ENCODE data around the gene LGALS3BP.

Gene LGALS3BP

DNA sequence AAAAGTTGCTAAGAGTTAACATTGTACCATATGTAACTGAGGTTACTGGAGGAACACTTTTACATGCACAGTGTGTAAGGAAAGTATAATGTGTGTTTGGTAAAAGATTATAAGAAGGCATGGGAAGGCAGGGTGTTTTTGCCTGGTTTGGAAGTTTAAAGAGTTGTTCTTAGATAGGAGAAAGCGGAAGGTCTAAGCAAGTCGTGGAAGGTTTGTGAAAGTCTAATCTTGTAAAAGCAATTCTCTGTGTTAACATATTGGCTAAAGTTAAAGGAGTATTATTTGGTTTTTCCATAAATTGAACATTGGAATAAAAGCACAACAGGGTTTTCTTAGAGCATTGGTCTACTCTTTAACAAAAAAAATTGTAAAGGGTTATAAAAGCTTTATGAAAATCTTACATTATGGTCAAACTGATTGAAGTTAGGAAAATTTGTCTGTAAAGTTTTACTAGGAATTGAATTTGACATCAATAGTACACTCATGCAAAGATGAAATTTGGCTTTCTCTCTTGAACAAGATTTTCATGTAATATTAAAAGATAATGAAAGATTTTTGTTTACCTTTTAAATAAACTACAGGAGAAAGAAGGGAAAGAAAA is 34.5 kb upstream of the LGALS3BP start:
- no peak for DNase-seq

DNA sequence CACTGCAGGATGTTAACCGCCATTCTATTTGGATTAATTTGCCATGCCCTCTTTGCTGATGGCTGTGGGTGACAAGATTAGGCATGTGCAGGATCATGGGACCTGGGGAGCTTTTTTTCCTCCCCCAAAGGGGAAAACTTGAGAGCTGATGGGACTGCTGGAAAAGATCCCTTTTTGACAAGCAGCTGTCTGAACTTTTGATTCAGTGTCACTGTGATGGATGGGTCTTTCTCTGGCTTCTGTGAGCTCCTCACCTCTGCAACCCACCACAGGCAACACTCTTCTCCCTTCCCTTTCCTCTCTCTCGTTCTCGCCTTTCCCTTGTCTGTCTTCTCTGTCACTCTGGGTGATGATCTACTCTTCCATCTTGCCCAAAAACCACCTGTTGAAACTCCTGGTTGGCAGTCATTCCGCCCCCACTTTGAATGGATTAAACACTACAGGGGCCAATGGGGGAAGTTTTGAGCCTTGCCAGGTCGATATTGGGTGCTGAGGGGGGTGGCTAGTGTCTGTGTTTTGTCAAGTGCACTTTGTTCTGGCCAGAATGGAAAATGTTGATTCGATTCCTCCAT is 32.9 kb upstream of the LGALS3BP start:
- no peak for DNase-seq

DNA sequence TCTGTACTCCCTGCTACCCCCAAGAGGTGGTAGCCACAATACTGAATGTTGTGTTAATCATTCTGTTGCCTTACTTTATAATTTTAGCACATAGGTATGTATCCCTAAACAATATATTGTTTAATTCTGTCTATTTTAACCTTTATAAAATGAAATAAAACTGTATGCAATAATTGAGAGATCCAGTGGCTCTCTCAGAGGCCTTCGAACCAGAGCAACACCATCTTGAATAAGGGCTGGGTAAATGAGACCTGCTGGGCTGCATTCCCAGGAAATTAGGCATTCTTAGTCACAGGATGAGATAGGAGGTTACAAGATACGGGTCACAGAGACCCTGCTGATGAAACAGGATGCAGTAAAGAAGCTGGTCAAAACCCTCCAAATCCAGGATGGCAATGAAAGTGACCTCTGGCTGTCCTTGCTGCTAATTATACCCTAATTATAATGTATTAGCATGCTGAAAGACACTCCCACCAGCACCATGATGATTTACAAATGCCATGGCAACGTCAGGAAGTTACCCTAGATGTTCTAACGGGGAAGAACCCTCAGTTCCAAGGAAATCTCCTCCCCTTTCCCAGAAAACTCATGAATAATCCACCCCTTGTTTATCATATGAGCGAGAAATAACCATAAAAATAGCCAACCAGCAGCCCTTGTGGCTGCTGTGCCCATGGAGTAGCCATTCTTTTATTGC is 31.9 kb upstream of the LGALS3BP start:
- DNase-seq: no peak

DNA sequence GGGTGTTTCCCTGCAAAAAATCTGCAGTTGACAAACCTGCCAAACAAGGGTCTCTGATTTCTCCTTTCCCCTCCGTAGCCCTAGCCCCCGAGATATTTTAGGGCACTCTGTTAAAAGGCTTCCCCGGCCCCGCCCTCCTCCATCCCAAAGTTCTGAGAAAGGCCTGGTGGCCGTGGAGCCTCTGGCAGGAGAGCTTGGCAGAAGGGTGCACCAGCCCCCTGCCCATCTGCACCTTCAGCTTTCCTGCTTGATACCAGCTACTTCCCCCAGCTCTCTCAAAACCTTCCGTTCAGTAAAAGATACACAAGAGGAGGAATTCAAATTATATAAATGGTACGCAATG is 30.6 kb upstream of the LGALS3BP start:
- no peak for DNase-seq

DNA sequence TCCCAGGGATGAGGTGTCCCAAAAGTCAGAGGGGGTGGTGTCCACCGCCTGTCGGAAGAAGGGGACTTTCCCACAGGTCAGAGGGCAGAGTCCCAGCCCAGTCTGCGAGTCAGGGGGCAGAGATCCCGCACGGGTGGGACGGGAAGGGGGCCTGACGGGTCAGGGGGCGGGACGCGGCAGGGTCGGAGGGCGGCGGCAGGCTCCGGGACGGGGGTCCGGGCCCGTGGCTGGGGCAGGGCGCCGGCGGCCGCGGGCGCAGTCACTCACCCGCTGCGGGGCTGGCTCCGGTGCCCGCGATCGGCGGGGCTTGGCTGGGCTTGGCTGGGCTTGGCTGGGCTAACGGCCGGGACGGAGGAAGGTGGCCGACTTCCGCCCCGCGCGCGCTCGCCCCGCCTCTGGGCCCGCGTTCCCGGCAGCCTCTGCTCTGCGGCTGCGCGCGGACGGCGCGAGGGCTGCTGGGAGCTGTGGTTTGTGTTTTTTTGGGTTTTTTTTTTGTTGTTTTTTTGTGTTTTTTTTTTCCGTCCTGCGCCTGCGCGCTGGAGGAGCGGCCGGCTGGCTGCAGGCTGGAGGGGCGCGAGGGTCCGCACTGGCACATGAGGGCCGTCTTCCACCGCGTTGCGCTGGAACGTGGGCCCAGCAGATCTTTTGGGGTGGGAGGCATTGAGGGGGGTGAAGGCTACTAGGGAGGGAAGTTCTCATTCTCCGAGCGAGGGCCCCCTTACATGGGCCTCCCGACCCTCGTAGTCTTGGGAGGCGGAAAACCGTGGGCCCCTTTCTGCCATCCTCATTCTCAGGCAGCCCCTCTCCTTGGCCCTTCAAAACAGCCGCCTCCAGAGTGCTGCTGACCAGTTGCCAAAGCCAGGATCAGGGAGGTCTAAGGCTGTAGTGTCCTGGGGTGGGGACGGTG is 29.9 kb upstream of the LGALS3BP start, which contains the start of gene CANT1:
Gene CANT1, minus strand, starts transcription at position 368 of the 907 bp plus-strand sequence. CDS start 12,142 bp downstream, outside the sequence.
- peak; percentile 63 for DNase-seq

DNA sequence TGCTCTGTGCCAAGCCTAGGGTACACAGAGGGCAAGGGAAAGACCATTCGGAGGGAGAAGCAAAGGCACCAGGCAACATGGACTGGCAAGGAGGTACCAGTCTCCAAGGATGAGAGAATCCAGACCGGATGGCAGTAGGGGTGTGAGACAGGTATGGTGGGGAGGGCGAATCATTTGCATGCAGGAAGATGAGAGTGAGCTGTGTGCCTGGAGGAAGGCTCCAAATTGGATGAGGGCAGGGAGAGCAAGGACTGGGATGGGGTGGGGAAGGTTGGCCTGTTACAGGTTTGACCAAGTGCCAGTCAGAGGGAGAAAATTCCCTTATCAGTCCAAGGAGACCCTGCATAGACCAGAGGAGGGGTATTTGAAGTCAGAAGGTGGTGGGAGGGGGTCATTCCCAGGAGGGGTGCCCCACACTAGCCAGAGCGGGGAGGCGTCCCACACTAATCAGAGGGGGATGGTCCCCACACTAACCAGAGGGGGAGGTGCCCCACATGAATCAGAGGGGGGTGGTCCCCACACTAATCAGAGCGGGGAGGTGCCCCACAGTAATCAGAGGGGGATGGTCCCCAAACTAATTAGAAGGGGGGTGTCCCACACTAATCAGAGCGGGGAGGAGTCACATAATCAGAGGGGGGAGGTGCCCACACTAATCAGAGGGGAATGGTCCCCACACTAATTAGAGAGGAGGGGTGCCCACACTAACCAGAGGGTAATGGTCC is 29.1 kb upstream of the LGALS3BP start:
- DNase-seq: no peak

DNA sequence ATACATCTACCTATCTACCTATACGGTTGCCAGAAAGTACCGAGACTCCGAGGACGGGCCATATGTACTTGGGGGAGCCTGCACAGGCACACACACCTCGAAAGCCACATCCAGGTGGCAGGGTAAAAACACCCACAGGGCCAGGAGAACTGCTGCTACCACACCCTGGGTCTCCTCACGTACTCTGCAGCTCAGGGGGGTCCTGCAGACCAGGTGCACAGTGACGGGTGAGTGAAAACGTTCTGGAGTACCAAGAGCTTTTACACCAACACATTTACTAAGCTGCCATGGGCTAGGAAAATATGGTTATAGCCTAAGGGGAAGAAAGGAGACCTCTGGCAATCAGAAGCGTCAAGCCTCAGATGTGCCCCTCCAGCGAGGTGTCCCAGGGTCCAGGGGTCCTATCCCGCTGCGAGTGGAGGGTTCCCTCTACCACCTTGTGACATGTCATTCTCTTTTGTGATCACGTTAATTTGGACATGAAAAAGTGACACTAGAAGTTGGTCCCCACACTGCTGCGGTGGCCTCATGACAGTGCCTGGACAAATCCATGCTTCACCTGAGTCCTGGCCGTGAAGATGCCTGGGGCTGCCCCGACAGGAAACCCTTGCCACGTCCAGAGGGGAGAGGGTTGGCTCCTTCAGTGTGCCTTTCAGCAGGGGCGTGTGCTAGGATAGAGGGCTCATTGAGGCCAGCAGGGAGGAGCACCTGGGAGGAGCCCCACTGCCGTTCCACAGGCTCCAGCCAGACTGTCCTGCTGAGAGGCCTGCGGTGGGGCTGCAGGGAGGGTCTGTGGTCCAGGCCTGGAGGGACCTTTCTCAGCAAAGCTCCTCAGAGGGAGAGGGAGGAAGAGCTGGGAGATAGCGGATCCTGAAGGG is 28.0 kb upstream of the LGALS3BP start:
- DNase-seq: no peak

DNA sequence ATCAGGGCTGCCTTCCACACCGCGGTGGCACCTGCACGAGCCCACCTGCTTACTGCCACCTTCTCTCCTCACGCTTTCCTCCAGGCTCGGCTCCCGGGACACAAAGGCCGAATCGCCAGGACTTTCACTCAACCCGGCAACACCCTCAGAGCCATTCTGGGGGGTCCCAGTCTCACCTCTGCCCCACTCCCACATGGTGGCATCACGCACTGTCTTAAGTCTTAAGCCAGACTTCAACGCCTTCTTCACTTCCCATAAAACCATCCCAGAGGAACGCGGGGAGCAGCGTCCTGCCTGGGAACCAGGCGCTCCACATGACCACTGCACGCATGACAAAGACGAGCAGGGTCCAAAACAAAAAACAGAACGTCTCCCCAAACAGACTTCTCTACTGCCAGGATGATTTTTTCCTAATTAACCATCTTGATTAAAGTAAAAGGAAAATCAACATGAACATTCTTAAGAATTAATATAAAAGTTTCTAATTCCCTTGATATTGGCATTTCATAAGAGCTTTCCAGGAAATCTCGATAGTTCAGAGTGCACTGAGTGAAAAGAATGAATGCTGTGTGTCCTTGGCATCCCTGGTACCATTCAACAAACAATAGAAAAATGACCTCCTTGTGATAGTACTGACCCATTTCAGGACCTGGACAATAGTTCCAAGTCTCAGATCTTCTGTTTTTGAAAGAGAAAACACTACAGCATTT is 27.2 kb upstream of the LGALS3BP start:
- DNase-seq: no peak

DNA sequence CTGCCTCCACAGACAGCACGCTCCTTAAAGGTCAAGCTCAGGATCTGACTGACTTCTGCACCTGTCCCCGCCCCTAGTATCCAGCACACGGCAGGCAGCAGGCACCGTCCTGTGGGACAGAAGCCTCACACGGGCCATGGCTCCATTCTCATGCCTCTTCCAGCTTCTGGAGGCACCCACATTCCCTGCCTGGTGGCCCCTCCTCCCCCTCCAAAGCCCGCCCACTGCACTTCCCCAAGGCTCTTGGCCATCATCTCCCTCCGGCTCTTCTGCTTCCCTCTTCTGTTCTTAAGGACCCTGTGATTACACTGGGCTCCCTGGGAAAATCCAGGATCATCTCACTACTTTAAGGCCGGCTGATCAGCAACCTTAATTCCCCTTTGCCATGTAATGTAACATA is 26.3 kb upstream of the LGALS3BP start:
- no peak for DNase-seq

DNA sequence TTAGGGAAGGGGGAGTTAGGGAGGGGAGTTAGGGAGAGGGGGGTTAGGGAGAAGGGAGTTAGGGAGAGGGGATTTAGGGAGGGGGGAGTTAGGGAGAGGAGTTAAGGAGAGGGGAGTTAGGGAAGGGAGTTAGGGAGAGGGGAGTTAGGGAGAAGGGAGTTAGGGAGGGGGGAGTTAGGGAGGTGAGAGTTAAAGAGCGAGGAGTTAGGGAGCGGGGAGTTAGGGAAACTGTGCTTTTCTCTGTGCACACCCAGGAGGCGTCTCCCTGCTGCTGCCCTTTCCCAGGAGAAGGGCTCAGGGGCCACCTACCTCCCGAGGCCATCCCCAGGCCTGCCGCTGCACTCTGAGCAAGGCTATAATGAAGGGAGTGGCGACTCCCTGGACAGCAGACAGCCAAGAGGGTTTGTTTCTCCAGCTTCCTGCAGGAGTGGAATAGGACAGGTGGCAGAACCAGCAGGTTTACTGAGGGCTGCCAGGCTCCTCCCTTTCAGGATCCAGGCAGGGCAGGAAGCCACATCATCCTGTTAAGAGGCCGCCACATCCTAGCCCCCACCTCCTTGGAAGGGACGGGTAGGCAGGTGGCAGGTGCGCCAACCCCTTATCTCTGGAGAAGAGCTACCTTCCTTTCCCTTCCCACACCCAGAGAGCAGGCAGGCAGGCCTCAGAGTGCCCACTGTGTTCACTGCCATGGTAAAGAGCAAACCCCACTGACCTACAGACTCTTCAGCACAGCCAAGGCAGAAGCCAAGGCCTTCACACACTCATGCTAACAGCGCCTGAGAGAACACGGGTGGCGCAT is 25.5 kb upstream of the LGALS3BP start:
- no peak for DNase-seq

DNA sequence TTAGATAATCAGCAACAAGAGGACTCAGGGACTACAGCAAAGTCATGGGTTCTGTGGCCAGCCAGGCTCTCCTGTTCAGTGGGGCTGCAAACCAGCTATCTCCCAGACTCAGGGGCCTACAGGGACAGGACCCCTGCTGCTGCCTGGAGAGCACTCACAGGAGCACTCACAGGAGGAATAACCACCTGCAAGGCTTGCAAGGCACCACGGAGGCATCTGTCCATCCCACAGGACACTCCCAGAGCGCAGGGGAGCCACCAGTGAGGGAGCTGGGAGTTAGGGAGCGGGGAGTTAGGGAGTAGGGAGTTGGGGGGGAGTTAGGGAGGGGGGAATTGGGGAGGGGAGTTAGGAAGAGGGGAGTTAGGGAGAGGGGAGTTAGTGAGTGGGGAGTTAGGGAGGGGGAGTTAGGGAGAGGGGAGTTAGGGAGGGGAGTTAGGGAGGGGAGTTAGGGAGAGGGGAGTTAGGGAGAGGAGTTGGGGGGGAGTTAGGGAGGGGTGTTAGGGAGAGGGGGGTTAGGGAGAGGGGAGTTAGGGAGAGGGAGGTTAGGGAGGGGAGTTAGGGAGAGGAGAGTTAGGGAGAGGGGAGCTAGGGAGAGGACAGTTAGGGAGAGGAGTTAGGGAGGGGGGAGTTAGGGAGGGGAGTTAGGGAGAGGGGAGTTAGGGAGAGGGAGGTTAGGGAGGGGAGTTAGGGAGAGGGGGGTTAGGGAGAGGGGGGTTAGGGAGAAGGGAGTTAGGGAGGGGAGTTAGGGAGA is 24.1 kb upstream of the LGALS3BP start:
- DNase-seq: no peak

DNA sequence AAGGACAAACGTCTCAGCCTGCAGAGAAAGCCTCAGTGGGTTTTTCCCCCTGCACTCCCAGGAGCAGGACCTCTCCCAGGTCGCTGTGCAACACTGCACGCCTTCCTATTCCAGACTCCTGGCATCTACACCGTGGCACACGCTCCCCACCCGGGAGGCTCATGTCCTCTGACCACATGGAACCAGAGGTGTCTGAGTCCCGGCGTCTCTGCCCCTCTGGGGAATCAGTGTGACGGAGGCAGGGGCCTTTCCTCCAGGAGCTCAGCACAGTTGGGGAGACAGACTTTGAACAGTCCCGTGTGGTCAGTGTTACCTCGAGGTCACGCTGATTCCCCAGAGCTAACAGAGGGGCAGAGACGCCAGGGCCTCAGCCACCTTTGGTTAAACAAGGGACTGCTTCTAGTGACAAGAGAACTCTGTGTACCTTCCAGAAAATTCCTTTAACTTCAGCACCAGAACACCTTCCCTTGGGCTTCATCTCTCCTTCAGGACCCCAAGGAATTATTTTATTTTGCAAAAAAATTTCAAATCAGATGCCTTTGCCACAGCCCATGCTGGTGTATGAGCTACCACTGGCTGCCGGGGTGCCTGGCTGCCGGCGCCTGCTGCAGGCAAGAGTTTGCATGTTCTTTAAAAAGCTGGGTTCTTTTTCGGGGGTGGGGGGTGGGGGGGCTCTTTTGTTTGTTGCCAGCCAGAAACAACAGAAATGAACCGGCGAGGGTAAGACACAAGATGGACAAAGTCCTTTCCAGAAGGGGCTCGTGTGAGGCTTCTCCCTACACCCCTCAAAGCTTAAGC is 23.3 kb upstream of the LGALS3BP start:
- no peak for DNase-seq

DNA sequence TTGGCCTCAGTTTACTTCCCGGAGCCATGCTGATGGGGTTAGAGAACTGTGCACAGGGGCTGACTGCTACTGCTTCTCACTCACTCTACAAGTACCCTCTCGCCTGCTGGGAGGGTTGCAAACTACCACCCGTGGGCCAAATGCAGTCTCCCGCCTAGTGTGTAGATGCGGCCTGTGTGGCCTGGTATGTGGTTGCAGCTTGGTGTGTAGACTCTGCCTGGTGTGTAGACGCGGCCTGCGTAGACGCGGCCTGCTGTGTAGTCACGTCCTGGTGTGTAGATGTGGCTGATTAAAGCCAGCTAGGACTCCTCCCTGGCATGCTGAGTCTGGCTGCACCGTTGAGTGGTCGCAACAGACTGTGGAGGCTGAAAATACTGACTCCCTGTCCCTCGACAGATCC is 22.6 kb upstream of the LGALS3BP start:
- DNase-seq: no peak

DNA sequence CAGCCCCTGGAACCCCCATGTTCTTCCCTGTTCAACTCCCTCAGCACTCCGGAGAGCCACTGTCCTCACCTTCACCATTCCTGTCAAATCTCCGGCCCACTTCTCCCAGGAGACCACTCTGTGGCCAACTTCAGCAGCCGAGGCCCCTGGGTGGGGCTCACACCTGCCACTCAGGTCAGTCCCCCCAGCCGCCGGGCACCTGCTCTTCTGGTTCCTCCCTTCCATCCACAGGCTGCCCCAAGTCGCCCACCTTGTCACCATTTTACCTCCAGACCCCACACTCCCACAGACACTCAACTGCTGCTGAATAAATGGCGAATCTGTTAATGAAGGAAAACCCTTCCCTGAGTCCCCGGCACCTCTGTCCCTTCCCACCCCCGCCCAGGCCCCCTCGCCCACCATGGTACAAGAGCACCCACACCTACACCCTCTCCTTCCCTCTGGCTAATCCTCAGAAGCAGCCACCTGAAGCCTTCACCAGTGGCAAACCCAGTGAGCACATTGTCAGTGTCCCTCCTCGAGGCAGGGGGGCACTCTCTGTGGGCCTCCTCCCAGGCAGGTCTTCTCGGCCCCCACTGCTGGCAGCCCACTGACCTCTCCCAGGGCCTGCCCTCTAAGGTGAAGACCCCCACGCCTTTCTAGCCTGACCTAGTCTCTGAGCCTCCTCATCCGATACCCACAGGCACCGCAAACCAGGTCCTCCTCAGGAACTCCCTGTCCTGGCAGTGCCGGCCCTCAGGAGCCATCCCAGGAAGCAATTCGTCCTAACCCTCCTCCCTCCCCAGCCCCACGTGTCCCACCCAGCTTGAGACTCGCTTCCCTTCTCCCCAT is 21.7 kb upstream of the LGALS3BP start:
- no peak for DNase-seq

DNA sequence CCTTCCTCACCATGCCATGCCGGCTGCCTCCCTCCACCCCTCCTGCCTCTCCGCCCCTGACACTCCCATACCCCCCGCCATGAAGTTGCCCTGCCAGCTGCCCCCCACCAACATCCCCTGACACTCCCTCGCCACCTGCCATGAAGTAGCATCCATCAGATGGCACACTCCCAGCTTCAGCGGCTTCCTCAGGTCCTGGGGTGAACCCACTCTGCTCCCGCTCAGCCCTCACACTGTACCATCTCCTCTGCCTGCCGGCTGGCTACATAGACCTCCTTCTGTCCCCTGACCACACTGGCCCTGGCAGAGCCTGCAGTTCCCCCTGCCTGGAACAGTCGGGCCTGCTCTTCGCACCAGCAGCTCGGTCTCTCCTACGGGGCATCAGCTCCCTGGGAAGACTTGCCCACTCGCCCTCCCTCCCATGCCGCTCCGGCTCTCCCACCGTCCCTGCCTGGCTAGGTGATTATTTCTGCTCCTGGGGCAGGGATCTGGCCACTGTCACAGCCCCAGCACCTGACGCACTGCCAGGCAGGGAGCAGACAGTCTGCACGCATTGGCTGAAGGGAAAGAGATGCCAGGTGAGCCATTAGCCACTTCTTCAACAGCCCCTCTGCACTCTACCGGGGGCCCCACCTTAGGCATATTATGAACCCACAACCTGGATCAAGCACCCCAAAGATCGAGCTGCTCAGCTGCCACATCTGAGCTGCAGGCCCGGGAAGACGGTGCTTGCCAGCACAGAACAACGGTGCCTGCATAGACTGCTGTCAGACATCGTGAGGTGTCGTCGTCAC is 20.9 kb upstream of the LGALS3BP start:
- DNase-seq: peak; percentile 70

DNA sequence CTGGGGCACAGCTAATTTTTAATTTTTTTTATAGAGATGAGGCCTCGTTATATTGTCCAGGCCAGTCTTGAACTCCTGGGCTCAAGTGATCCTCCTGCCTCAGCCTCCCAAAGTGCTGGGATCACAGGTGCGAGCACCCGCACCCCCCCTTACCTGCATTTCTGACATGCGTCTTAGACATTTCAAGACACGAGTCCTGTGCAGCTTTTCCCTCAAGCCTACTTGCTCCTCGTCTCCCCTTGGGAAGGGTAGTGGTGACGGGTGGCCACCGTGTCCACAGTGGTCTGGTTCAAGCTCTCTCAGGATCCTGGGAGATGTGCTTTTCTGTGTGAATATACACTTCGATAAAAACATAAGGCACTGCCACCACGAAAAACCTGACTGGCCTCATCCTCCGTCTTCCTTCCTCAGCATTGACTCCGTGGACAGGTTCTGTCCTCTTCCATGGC is 20.2 kb upstream of the LGALS3BP start:
- DNase-seq: no peak
